SK-N-SH (cell line): Measurements from ENCODE around the gene MYH11. TPM values are rescaled to one million over a fixed set of nuclear protein-coding genes. Genes with fewer than 3 reads are reported as not detected.

Experiments
- CTCF ChIA-PET: fragments of 300-600, 350-600 bp; formaldehyde crosslinking; extraction: SDS; loops from one replicate; lab custom pipeline; 2021; lab: Yijun Ruan, JAX
- POLR2A ChIA-PET: fragments of 350-600 bp; sonication (Branson Sonifier 250); formaldehyde crosslinking; extraction: SDS; loops from one replicate; lab custom pipeline; 2020; ENCODE audit warnings: antibody characterized with exemption, inconsistent platforms; lab: Yijun Ruan, JAX
- DNase-seq: peaks from one replicate; pipeline ENCODE4 v3.0.0; 2012
- H2AFZ ChIP-seq: fragments of 200-600 bp; sonication (generic); 2 replicates; pipeline ENCODE4 v1.8.1; 2016; ENCODE audit warnings: antibody characterized with exemption, mild to moderate bottlenecking, low read depth
- H3F3A ChIP-seq: fragments of 200-600 bp; sonication (generic); replicated peaks from 2 replicates; pipeline ENCODE3; 2016; ENCODE audit warnings: antibody characterized with exemption, mild to moderate bottlenecking; ENCODE audit not compliant: insufficient read depth
- H3K27ac ChIP-seq, 2 experiments: fragments of 200-500 bp in 1 of 2; fragments of 200-600 bp in 1 of 2; sonication (Bioruptor generic) in 1 of 2; sonication (generic), shearing (Covaris generic) in 1 of 2; 2 replicates each; pipeline versions ENCODE4 v1.5.1 to v1.6.1; 2014 to 2016; ENCODE audit warnings: low read depth in 2 of 2, inconsistent platforms in 1 of 2, low read length in 1 of 2, mild to moderate bottlenecking in 1 of 2, mixed read lengths in 1 of 2
- H3K27me3 ChIP-seq: fragments of 200-600 bp; sonication (generic), shearing (Covaris generic); 2 replicates; pipeline ENCODE4 v1.6.1; 2016; ENCODE audit warnings: mixed run types; ENCODE audit not compliant: insufficient read depth
- H3K36me3 ChIP-seq, 2 experiments: fragments of 200-500 bp in 1 of 2; fragments of 200-600 bp in 1 of 2; sonication (Bioruptor generic) in 1 of 2; sonication (generic) in 1 of 2; replicated peaks in 1 of 2; 2 replicates each; pipeline versions ENCODE3 to v1.5.1; 2014 to 2016; ENCODE audit warnings: low read length in 1 of 2, mild to moderate bottlenecking in 1 of 2; ENCODE audit not compliant: insufficient read depth in 2 of 2, control insufficient read depth in 1 of 2
- H3K4me1 ChIP-seq, 2 experiments: fragments of 200-500 bp in 1 of 2; fragments of 200-600 bp in 1 of 2; sonication (Bioruptor generic) in 1 of 2; sonication (generic), shearing (Covaris generic) in 1 of 2; 2 replicates each; pipeline versions ENCODE4 v1.5.1 to v1.6.1; 2014 to 2016; ENCODE audit warnings: low read depth in 1 of 2, low read length in 1 of 2, mixed run types in 1 of 2; ENCODE audit not compliant: insufficient read depth in 2 of 2, control insufficient read depth in 1 of 2
- H3K4me2 ChIP-seq: fragments of 200-600 bp; sonication (generic), shearing (Covaris generic); 2 replicates; pipeline ENCODE4 v1.6.1; 2017; ENCODE audit warnings: mixed run types
- H3K4me3 ChIP-seq, 2 experiments: fragments of 200-500 bp in 1 of 2; fragments of 200-600 bp in 1 of 2; sonication (Bioruptor generic) in 1 of 2; sonication (generic), shearing (Covaris generic) in 1 of 2; 2 replicates each; pipeline versions ENCODE4 v1.5.1 to v1.8.1; 2014 to 2016; ENCODE audit warnings: low read depth in 2 of 2, inconsistent platforms in 1 of 2, low read length in 1 of 2, mild to moderate bottlenecking in 1 of 2, mixed read lengths in 1 of 2, moderate library complexity in 1 of 2
- H3K79me2 ChIP-seq: fragments of 200-600 bp; sonication (generic); 2 replicates; pipeline ENCODE4 v1.8.1; 2017; ENCODE audit warnings: mild to moderate bottlenecking; ENCODE audit not compliant: insufficient read depth
- H3K9ac ChIP-seq: fragments of 200-600 bp; sonication (generic); 2 replicates; pipeline ENCODE4 v1.6.1; 2017; ENCODE audit warnings: mixed run types
- H3K9me2 ChIP-seq: fragments of 200-600 bp; sonication (generic); 2 replicates; pipeline ENCODE4 v1.6.1; 2017; ENCODE audit warnings: mixed run types
- H3K9me3 ChIP-seq: fragments of 200-600 bp; sonication (generic); 2 replicates; pipeline ENCODE4 v1.6.1; 2017; ENCODE audit warnings: mixed run types, mild to moderate bottlenecking, moderate library complexity
- H4K20me1 ChIP-seq: fragments of 200-600 bp; sonication (generic); 2 replicates; pipeline ENCODE4 v1.6.1; 2017; ENCODE audit warnings: mild to moderate bottlenecking, mixed run types; ENCODE audit not compliant: insufficient read depth
- CHD2 ChIP-seq: fragments of 150-350 bp; IDR thresholded peaks from 2 replicates; pipeline ENCODE4 v1.6.1; 2018; ENCODE audit warnings: low read length; ENCODE audit not compliant: partially characterized antibody
- EZH2phosphoT487 ChIP-seq: fragments of 200-600 bp; sonication (generic); IDR thresholded peaks from 2 replicates; pipeline ENCODE4 v1.6.1; 2017; ENCODE audit warnings: low read depth, mixed run types, mild to moderate bottlenecking, antibody characterized with exemption, moderate library complexity, borderline replicate concordance
- FOSL2 ChIP-seq: IDR thresholded peaks from 2 replicates; pipeline ENCODE4 v1.4.0; 2012; ENCODE audit warnings: low read depth, mild to moderate bottlenecking, moderate library complexity, borderline replicate concordance
- FOXJ3 ChIP-seq: sonication (generic); formaldehyde crosslinking; IDR thresholded peaks from 2 replicates; pipeline ENCODE4 v1.5.1; 2020; ENCODE audit warnings: mild to moderate bottlenecking, missing genetic modification reagents
- GABPA ChIP-seq: IDR thresholded peaks from 2 replicates; pipeline ENCODE4 v1.4.0; 2012; ENCODE audit warnings: low read depth, mild to moderate bottlenecking
- GATA2 ChIP-seq: sonication (generic); formaldehyde crosslinking; IDR thresholded peaks from 2 replicates; pipeline ENCODE4 v1.5.0; 2020; ENCODE audit warnings: mild to moderate bottlenecking, missing genetic modification reagents
- JUND ChIP-seq: IDR thresholded peaks from 2 replicates; pipeline ENCODE4 v1.4.0; 2012
- NFIC ChIP-seq: IDR thresholded peaks from 2 replicates; pipeline ENCODE4 v1.4.0; 2012; ENCODE audit warnings: borderline replicate concordance
- NRF1 ChIP-seq: IDR thresholded peaks from 2 replicates; pipeline ENCODE4 v1.6.1; 2012; ENCODE audit warnings: low read depth, mild to moderate bottlenecking, low read length
- RCOR1 ChIP-seq: fragments of 150-350 bp; IDR thresholded peaks from 2 replicates; pipeline ENCODE4 v1.6.1; 2017; ENCODE audit warnings: antibody characterized with exemption, low read length
- RFX5 ChIP-seq: IDR thresholded peaks from 2 replicates; pipeline ENCODE4 v1.6.1; 2012; ENCODE audit warnings: mild to moderate bottlenecking, improper control_type of control experiment, low read length
- RXRA ChIP-seq: IDR thresholded peaks from 2 replicates; pipeline ENCODE4 v1.4.0; 2012; ENCODE audit warnings: low read depth, mild to moderate bottlenecking, borderline replicate concordance
- SIN3A ChIP-seq: IDR thresholded peaks from 2 replicates; pipeline ENCODE4 v1.6.1; 2012; ENCODE audit warnings: low read depth, mild to moderate bottlenecking, low read length, moderate library complexity, borderline replicate concordance
- SMC3 ChIP-seq: IDR thresholded peaks from 2 replicates; pipeline ENCODE4 v1.6.1; 2012; ENCODE audit warnings: low read depth, low read length, improper control_type of control experiment
- TAF1 ChIP-seq: IDR thresholded peaks from 2 replicates; pipeline ENCODE4 v1.6.1; 2012; ENCODE audit warnings: low read depth, mild to moderate bottlenecking, low read length, moderate library complexity, borderline replicate concordance
- WGBS: methylation state at CpG from one replicate; pipeline ENCODE4 v1.1.6; 2017; ENCODE audit warnings: low lambda C conversion rate; 5-methylcytosine and 5-hydroxymethylcytosine counted together
- polyA plus RNA-seq, 3 experiments: library from polyadenylated mRNA; depleted of rRNA; stranded (reverse); fragments of >200 nt; gene quantifications; 2 replicates each; pipeline ENCODE4 v1.2.3, GENCODE V29; 2012
- TF ChIP-seq, protein P1 (sequence below): IDR thresholded peaks from 2 replicates; pipeline ENCODE4 v1.4.0; 2012; ENCODE audit warnings: low read depth, borderline replicate concordance
- TF ChIP-seq, protein P2 (sequence below): IDR thresholded peaks from 2 replicates; pipeline ENCODE4 v1.4.0; 2012; ENCODE audit warnings: low read depth, borderline replicate concordance
- TF ChIP-seq, protein P3 (sequence below): fragments of 200-600 bp; sonication (generic); IDR thresholded peaks from 2 replicates; pipeline ENCODE4 v1.6.1; 2017; ENCODE audit warnings: antibody characterized with exemption, mild to moderate bottlenecking, moderate library complexity

MYH11 gene
- polyA plus RNA-seq, 1 of the 3 experiments (the other 2 are of a cell fraction): 0.02 TPM

DNA sequence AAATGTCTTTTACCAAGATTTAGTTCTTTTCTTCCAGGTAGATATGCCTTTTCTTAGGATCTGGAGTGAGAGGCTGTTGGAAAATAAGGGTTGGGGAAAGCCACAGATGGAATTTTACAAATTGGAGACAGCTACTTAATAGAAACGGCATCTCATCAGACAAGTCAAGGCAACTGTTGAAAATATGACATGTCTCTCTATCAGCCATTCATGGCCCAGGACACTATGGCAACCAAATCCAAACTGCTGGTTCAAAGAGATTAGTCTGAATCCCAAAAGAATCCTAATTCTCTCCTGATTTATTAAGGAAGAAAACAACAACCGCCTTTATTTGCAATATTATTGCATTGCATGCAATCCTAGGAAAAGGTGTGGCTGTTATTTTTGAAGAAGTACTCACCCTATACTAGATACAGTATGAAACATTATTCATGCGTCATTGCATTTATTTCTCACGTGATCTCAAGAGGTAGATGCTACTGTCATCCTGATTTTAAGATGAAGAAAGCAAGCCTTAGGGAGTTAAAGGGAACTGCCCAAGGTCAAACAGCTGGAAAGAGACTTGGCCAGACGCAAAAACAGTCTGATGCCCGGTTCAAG, 44.2 kb upstream of the MYH11 start:
- no peak for DNase-seq
- no peaks in the 10 kb centered on the region for H3K9me2 ChIP-seq
- no peak overlapping the region for H3K27ac ChIP-seq
- no peaks in the 10 kb centered on the region for H3K4me1 ChIP-seq
- H2AFZ ChIP-seq: no peak overlapping the region
- H3F3A ChIP-seq: peaks cover 9% of the 10 kb centered on the region
- H3K9ac ChIP-seq: no peak overlapping the region
- no peaks in the 10 kb centered on the region for H3K79me2 ChIP-seq
- H3K4me2 ChIP-seq: no peak overlapping the region
- WGBS: 67% methylated on average over 6 of the region's 6 CpGs
- TF ChIP-seq SIN3A (no peak), TAF1 (no peak), RXRA (no peak), RFX5 (no peak), CHD2 (no peak), EZH2phosphoT487 (no peak), JUND (no peak), NRF1 (no peak), RCOR1 (no peak), SMC3 (no peak), GATA2 (CRISPR knock-in tag) (no peak), FOSL2 (no peak), NFIC (no peak), GABPA (no peak), FOXJ3 (CRISPR knock-in tag) (no peak)
- TF ChIP-seq, protein P1, sequence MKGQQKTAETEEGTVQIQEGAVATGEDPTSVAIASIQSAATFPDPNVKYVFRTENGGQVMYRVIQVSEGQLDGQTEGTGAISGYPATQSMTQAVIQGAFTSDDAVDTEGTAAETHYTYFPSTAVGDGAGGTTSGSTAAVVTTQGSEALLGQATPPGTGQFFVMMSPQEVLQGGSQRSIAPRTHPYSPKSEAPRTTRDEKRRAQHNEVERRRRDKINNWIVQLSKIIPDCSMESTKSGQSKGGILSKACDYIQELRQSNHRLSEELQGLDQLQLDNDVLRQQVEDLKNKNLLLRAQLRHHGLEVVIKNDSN: no peak
- TF ChIP-seq, protein P2, sequence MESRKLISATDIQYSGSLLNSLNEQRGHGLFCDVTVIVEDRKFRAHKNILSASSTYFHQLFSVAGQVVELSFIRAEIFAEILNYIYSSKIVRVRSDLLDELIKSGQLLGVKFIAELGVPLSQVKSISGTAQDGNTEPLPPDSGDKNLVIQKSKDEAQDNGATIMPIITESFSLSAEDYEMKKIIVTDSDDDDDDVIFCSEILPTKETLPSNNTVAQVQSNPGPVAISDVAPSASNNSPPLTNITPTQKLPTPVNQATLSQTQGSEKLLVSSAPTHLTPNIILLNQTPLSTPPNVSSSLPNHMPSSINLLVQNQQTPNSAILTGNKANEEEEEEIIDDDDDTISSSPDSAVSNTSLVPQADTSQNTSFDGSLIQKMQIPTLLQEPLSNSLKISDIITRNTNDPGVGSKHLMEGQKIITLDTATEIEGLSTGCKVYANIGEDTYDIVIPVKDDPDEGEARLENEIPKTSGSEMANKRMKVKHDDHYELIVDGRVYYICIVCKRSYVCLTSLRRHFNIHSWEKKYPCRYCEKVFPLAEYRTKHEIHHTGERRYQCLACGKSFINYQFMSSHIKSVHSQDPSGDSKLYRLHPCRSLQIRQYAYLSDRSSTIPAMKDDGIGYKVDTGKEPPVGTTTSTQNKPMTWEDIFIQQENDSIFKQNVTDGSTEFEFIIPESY: no peak
- TF ChIP-seq, protein P3, sequence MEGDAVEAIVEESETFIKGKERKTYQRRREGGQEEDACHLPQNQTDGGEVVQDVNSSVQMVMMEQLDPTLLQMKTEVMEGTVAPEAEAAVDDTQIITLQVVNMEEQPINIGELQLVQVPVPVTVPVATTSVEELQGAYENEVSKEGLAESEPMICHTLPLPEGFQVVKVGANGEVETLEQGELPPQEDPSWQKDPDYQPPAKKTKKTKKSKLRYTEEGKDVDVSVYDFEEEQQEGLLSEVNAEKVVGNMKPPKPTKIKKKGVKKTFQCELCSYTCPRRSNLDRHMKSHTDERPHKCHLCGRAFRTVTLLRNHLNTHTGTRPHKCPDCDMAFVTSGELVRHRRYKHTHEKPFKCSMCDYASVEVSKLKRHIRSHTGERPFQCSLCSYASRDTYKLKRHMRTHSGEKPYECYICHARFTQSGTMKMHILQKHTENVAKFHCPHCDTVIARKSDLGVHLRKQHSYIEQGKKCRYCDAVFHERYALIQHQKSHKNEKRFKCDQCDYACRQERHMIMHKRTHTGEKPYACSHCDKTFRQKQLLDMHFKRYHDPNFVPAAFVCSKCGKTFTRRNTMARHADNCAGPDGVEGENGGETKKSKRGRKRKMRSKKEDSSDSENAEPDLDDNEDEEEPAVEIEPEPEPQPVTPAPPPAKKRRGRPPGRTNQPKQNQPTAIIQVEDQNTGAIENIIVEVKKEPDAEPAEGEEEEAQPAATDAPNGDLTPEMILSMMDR: no peak
- ChIA-PET CTCF (no interaction called here), POLR2A (no interaction called here)
- no peaks in the 10 kb centered on the region for H4K20me1 ChIP-seq
- no peaks in the 10 kb centered on the region for H3K27me3 ChIP-seq
- H3K9me3 ChIP-seq: no peaks in the 10 kb centered on the region
- no peak overlapping the region for H3K4me3 ChIP-seq
- no peaks in the 10 kb centered on the region for H3K36me3 ChIP-seq
